Upper lobe of right lung (tissue), 1 donor: Measurements from ENCODE around the gene SLA2. TPM values are rescaled to one million over a fixed set of nuclear protein-coding genes. Genes with fewer than 3 reads are reported as not detected.
A peak's percentile ranks its signal among the peaks of the same experiment; 100 is the strongest.

Source experiments
- ATAC-seq: fragments of 200-7000 bp; cut with Tn5 transposase; one replicate; pipeline ENCODE4 v1.9.1; 2020; ENCODE audit warnings: mild to moderate bottlenecking, moderate library complexity
- DNase-seq: peaks from one replicate; pipeline ENCODE4 v3.0.0-alpha.2; 2020
- H3K27ac ChIP-seq: fragments of 200-600 bp; one replicate; pipeline ENCODE4 v1.8.0; 2022
- H3K27me3 ChIP-seq: fragments of 200-600 bp; one replicate; pipeline ENCODE4 v1.8.0; 2022; ENCODE audit warnings: mild to moderate bottlenecking
- H3K36me3 ChIP-seq: fragments of 200-600 bp; one replicate; pipeline ENCODE4 v1.8.0; 2022
- H3K4me1 ChIP-seq: fragments of 200-600 bp; one replicate; pipeline ENCODE4 v1.8.0; 2022
- H3K4me3 ChIP-seq: fragments of 200-600 bp; one replicate; pipeline ENCODE4 v1.8.0; 2022; ENCODE audit warnings: mild to moderate bottlenecking
- H3K9me3 ChIP-seq: fragments of 200-600 bp; one replicate; pipeline ENCODE4 v1.8.0; 2022
- CTCF ChIP-seq: fragments of 200-600 bp; IDR thresholded peaks from one replicate; pipeline ENCODE4 v1.8.0; 2022; ENCODE audit warnings: antibody characterized with exemption
- intact Hi-C: fragments of 100-400 bp; cut with DNase I; formaldehyde crosslinking; loops from one replicate; pipeline ENCODE4 v1.11.0; 2022
- total RNA-seq: library from RNA; stranded (reverse); fragmentation: NEBNext Ultra II Directional; extraction: Animal tissue kit (Norgen Biotek cat#: 25700); gene quantifications from one replicate; pipeline ENCODE4 v1.2.1, GENCODE V29; 2021
- donor health status: DM: no; HTN: yes; CAD: no; lungs with severe emphysema.

SLA2 gene
- total RNA-seq, 1 donor from 2014 or later = 1.9 TPM

GRCh38 chr20:36593347-36593929 is 52.6 kb downstream of the SLA2 start:
- H3K27me3 ChIP-seq = no peaks in the 10 kb centered on the region
- DNase-seq = no peak
- H3K4me3 ChIP-seq = no peak overlapping the region
- no peak for ATAC-seq
- TF ChIP-seq CTCF = no peak
- peaks cover 5% of the 10 kb centered on the region for H3K36me3 ChIP-seq
- peaks cover 3% of the 10 kb centered on the region for H3K4me1 ChIP-seq
- H3K9me3 ChIP-seq = no peaks in the 10 kb centered on the region
- H3K27ac ChIP-seq = no peak overlapping the region
- intact Hi-C loops = loop anchor here (5.0 kb wide), 1 partner anchor 36 kb away; no protein-coding TSS in a partner anchor

GRCh38 chr20:36591854-36592641 is 53.9 kb downstream of the SLA2 start:
- peak; percentile 38 for TF ChIP-seq CTCF
- no peak overlapping the region for H3K27ac ChIP-seq
- H3K4me3 ChIP-seq = no peak overlapping the region
- H3K27me3 ChIP-seq = no peaks in the 10 kb centered on the region
- no peak for ATAC-seq
- H3K36me3 ChIP-seq = peaks cover 5% of the 10 kb centered on the region
- peaks cover 3% of the 10 kb centered on the region for H3K4me1 ChIP-seq
- intact Hi-C loops = loop anchor here (5.0 kb wide), 1 partner anchor 35 kb away; no protein-coding TSS in a partner anchor
- no peak for DNase-seq
- H3K9me3 ChIP-seq = no peaks in the 10 kb centered on the region

GRCh38 chr20:36591281-36591680 is 54.7 kb downstream of the SLA2 start:
- peaks cover 3% of the 10 kb centered on the region for H3K4me1 ChIP-seq

GRCh38 chr20:36587388-36588070 is 58.5 kb downstream of the SLA2 start:
- H3K27me3 ChIP-seq = no peaks in the 10 kb centered on the region
- intact Hi-C loops = no loop called here
- H3K4me1 ChIP-seq = no peaks in the 10 kb centered on the region
- ATAC-seq = no peak
- no peaks in the 10 kb centered on the region for H3K9me3 ChIP-seq
- H3K4me3 ChIP-seq = no peak overlapping the region
- H3K36me3 ChIP-seq = peaks cover 10% of the 10 kb centered on the region
- no peak overlapping the region for H3K27ac ChIP-seq
- TF ChIP-seq CTCF = no peak
- DNase-seq = no peak

More at GRCh38 chr20:36591281-36591680, 54.7 kb downstream of the SLA2 start:
- Histone ChIP-seq H3K27me3 (no peaks in the 10 kb centered on the region), H3K36me3 (peaks cover 5% of the 10 kb centered on the region), H3K4me3 (no peak overlapping the region), H3K9me3 (no peaks in the 10 kb centered on the region), H3K27ac (no peak overlapping the region)
- intact Hi-C loops = loop anchor here (5.0 kb wide), 1 partner anchor 34 kb away; no protein-coding TSS in a partner anchor
- TF ChIP-seq CTCF = no peak
- ATAC-seq (no peak), DNase-seq (no peak)

- DNase-seq = no peak
- intact Hi-C loops = no loop called here
- ATAC-seq = no peak
Observed at GRCh38 chr20:36585410-36586125, 60.4 kb downstream of the SLA2 start.

More at GRCh38 chr20:36585410-36586125, 60.4 kb downstream of the SLA2 start:
- TF ChIP-seq CTCF = no peak
- H3K36me3 ChIP-seq = peaks cover 12% of the 10 kb centered on the region
- no peak overlapping the region for H3K27ac ChIP-seq
- no peaks in the 10 kb centered on the region for H3K27me3 ChIP-seq
- no peak overlapping the region for H3K4me3 ChIP-seq
- H3K9me3 ChIP-seq = no peaks in the 10 kb centered on the region
- H3K4me1 ChIP-seq = no peaks in the 10 kb centered on the region
